K562 treated with DMSO at 1 percent for 4 hours (cell line): ENCODE data around the gene EXTL2. TPM values are rescaled to one million over a fixed set of nuclear protein-coding genes. Genes with fewer than 3 reads are reported as not detected.

Experiments
- total RNA-seq: library from RNA; unstranded; fragments of 300-600 nt; gene quantifications from 2 replicates; pipeline ENCODE4 v1.2.3, GENCODE V29; 2022; ENCODE audit not compliant: insufficient read depth

Gene EXTL2, protein sequence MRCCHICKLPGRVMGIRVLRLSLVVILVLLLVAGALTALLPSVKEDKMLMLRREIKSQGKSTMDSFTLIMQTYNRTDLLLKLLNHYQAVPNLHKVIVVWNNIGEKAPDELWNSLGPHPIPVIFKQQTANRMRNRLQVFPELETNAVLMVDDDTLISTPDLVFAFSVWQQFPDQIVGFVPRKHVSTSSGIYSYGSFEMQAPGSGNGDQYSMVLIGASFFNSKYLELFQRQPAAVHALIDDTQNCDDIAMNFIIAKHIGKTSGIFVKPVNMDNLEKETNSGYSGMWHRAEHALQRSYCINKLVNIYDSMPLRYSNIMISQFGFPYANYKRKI
- total RNA-seq, result 8.9 and 17.2 TPM in 2 replicates

DNA sequence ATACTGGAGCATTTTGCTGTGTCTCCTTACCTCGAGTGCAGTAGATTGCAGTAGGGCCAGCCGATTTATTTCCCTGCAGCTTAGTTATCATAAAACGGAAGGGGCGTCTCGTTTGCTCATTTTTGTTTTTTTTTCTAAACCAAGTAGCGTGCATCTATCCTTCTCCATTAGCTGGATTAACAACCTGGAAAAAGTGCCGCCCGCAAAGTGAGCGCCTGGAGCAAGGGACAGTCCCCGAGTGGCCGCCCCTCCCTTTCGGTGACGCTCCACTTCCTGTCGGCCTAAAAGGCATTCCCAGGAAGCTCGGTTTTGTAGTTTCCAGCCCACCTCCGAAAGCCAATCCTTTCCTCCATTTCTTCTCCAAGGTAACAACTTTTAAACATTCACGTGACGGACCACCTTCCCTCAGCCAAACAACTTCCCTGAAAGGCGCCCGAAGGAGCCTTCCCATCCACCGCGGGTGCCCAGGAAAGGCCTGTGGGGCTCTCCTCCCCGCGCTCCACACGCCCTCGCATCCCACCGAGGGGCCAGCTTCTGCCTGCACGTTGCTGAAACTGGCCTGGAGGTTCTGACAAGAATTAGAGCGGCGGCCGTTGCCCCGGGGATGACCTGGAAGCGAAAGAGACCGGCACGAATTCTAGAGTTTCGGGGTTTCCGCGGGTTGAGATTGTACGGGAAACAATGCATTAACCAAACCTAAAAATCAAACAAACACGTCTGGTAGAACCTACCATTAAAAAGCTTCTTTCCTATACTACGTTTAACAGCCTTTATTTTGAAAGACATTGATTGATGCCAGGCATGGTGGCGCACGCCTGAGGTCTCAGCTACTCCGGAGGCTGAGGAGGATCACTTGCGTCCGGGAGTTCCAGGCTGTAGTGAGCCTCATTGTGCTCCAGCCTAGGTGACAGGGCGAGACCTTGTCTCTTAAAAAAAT lies at the start of gene EXTL2:
TSS of gene EXTL2 (minus strand) at position 240 of the 937 bp plus-strand sequence. CDS start 6,085 bp downstream, outside the sequence.

DNA sequence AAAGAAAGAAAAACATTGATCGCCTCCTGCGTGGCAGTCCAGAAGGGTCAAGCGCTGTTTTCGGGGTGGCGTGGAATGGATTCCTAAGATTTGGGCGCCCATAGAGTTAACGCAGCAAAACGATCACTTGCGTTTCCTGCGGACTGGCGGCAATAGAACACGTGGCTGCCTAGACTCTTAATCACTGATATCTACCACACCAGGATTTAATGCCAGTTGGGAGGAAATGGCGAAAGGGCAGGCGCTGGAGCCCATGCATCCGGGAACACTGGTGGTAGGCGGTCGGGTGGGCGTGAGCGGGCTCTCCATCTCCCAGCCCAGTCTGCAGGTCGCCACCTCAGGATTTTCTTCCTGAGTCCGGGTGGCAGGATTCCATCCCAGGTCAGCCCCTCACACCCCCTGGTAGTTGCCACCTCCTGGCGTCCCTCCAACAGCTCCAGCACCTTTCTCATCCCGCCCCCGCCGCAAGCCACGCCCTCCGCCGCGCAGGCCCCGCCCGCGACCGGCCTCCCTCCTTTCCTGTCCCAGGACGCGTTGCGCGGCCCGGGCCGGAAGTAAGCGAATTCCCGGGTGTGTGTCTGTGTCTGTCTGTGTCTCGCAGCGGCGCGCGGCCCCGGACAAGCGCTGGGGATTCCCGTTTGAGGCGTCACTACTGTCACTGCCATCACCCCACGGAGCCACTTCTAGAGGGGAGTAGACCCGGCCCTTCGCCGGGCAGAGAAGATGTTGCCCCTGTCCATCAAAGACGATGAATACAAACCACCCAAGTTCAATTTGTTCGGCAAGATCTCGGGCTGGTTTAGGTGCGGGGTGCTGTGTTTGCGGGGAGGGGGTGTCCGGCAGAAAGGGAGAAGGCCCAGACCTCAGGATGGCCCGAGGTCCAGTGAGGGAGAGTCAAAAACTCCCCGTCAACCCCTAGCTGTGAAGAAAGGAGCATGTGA lies 1.2 kb upstream of the EXTL2 start, which contains the start of gene SLC30A7:
TSS of gene SLC30A7 (plus strand) at position 551 of the 941 bp plus-strand sequence. CDS start at position 724, 173 bp downstream.

Other genes starting within 250 kb of the EXTL2 start
- not detected in 2 replicates for gene VCAM1, start 175.1 kb downstream of the EXTL2 start, total RNA-seq
- 1.9 and 3.7 TPM in 2 replicates for gene SLC30A7, start 1.2 kb upstream of the EXTL2 start, total RNA-seq
- gene DPH5, start 130.9 kb upstream of the EXTL2 start, total RNA-seq, result 56.7 and 65.5 TPM in 2 replicates